ENCODE measurements around the gene RPL29.

Gene RPL29

GRCh38 chr3:51983578-51984268 lies 12.0 kb downstream of the RPL29 start:
- DNase-seq (ENCODE audit: low read depth in 3 of 3) = no peak

- peak; percentile 46 to 85 (median 64) for DNase-seq (ENCODE audit: low read depth in 3 of 3)
Observed at GRCh38 chr3:51982838-51983577, 12.7 kb downstream of the RPL29 start, which contains the start of gene ACY1. ACY1 (plus strand) TSS chr3:51983535; CDS start chr3:51984065, 530 bp downstream.

- DNase-seq (ENCODE audit: low read depth in 3 of 3) = no peak
Observed at GRCh38 chr3:51982352-51982837, 13.3 kb downstream of the RPL29 start.

GRCh38 chr3:51980253-51980652 lies 15.4 kb downstream of the RPL29 start:
- DNase-seq (ENCODE audit: low read depth in 3 of 3) = no peak

- no peak for DNase-seq (ENCODE audit: low read depth in 3 of 3)
Observed at GRCh38 chr3:51978143-51978502, 17.6 kb downstream of the RPL29 start.

GRCh38 chr3:51977446-51978142 lies 18.1 kb downstream of the RPL29 start:
- DNase-seq (ENCODE audit: low read depth in 3 of 3) = no peak

- no peak for DNase-seq (ENCODE audit: low read depth in 3 of 3)
Observed at GRCh38 chr3:51975852-51976549, 19.7 kb downstream of the RPL29 start.

GRCh38 chr3:51974963-51975851 lies 20.5 kb downstream of the RPL29 start, which contains the start of gene ABHD14A:
ABHD14A (plus strand) TSS chr3:51975064; CDS start chr3:51975136, 72 bp downstream.
- peak in 2 of 3 experiments; percentile 49 to 72 for DNase-seq (ENCODE audit: low read depth in 3 of 3)

- no peak for DNase-seq (ENCODE audit: low read depth in 3 of 3)
Observed at GRCh38 chr3:51974277-51974962, 21.3 kb downstream of the RPL29 start.

- DNase-seq (ENCODE audit: low read depth in 3 of 3) = no peak
Observed at GRCh38 chr3:51971350-51971749, 24.3 kb downstream of the RPL29 start.

GRCh38 chr3:51970606-51971300 lies 24.9 kb downstream of the RPL29 start:
- DNase-seq (ENCODE audit: low read depth in 3 of 3) = no peak

GRCh38 chr3:51969841-51970240 lies 25.9 kb downstream of the RPL29 start:
- DNase-seq (ENCODE audit: low read depth in 3 of 3) = no peak

GRCh38 chr3:51968883-51969678 lies 26.6 kb downstream of the RPL29 start:
- no peak for DNase-seq (ENCODE audit: low read depth in 3 of 3)

- no peak for DNase-seq (ENCODE audit: low read depth in 3 of 3)
Observed at GRCh38 chr3:51968170-51968775, 27.4 kb downstream of the RPL29 start.

- DNase-seq (ENCODE audit: low read depth in 3 of 3) = peak in 1 of 3 experiments; percentile 33
Observed at GRCh38 chr3:51967384-51968169, 28.1 kb downstream of the RPL29 start, which contains the start of gene PCBP4. PCBP4 (minus strand) TSS chr3:51967454; CDS start chr3:51961240, 6,214 bp downstream.

GRCh38 chr3:51966922-51967383 lies 28.7 kb downstream of the RPL29 start:
- DNase-seq (ENCODE audit: low read depth in 3 of 3) = no peak

GRCh38 chr3:51966486-51966885 lies 29.2 kb downstream of the RPL29 start:
- DNase-seq (ENCODE audit: low read depth in 3 of 3) = no peak
